Measurements from ENCODE around the gene OR2H1.

GRCh38 chr6:29477923-29478450 is 21.0 kb downstream of the OR2H1 start:
- TF ChIP-seq CTCF (IDR thresholded peaks at IDR 0.05) (no peak), POLR2A (IDR thresholded peaks at IDR 0.05) (no peak)

All from testis (tissue), 2 donors.